PC-9 (cell line): Measurements from ENCODE around the gene C10orf71.

Experiments used
- EZH2 ChIP-seq: fragments of 200-600 bp; sonication (generic); IDR thresholded peaks from 2 replicates; pipeline ENCODE4 v1.8.0; 2017; ENCODE audit warnings: antibody characterized with exemption, low read depth
- TF ChIP-seq, protein P1 (sequence below): fragments of 200-600 bp; sonication (generic); conservative IDR thresholded peaks from 2 replicates; pipeline ENCODE4 v1.6.1; 2017; ENCODE audit warnings: mixed run types, antibody characterized with exemption, mild to moderate bottlenecking, moderate library complexity

DNA sequence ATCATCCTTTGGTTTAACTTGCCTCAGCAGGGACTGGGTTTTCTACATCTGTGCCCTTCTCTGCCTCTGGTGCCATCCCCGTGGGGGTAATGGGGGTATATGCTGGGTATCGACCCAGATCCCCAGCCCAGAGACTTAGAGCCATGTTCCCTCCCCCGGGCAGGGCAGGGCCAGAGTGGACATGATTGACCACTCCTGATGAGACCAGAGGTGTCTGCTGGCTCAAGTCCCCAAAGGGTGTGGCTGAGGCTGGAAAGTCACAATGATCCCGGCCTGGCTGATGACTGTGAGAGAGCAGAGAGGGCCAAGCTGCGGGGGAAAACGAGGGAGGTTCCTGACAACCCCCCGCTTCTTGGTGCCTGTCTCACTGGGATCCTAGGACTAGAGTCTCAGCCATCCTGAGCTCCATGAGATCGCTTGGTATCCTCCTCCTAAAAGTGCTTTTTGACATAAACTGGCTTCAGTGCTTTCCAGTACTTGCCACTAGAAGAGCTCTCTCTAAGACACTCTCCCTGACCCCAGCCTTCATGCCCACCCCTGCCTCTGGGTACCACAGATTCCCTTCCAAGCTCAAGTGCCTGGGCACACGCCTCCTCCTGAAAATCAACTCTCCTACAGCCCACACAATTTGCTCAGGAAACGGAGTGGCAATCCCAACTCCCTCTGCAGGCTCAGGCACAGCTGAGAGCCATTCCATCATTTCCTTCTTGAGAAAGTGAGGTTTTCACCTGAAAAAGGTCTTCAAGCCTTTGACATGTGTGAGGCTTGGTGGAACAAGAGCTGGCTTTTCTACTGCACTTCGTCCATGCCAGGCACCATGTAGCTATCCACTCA is 63.0 kb downstream of the C10orf71 start:
- TF ChIP-seq, protein P1, sequence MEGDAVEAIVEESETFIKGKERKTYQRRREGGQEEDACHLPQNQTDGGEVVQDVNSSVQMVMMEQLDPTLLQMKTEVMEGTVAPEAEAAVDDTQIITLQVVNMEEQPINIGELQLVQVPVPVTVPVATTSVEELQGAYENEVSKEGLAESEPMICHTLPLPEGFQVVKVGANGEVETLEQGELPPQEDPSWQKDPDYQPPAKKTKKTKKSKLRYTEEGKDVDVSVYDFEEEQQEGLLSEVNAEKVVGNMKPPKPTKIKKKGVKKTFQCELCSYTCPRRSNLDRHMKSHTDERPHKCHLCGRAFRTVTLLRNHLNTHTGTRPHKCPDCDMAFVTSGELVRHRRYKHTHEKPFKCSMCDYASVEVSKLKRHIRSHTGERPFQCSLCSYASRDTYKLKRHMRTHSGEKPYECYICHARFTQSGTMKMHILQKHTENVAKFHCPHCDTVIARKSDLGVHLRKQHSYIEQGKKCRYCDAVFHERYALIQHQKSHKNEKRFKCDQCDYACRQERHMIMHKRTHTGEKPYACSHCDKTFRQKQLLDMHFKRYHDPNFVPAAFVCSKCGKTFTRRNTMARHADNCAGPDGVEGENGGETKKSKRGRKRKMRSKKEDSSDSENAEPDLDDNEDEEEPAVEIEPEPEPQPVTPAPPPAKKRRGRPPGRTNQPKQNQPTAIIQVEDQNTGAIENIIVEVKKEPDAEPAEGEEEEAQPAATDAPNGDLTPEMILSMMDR = no peak
- TF ChIP-seq EZH2 = no peak
